HG03108 (cell line): ENCODE measurements around the gene TUBB2B.
"Not testable (repeated sequence)": the region's sequence is repeated elsewhere in the genome, so short reads cannot be mapped to it uniquely, and the experiment has no call there.

Experiments
- ATAC-seq: cut with Tn5 transposase; IDR thresholded peaks from one replicate; pipeline ENCODE4 v1.9.1; 2021; ENCODE audit warnings: moderate library complexity; ENCODE audit not compliant: unreplicated experiment

The TUBB2B gene

GRCh38 chr6:3190779-3191178 lies 36.7 kb downstream of the TUBB2B start:
- no peak for ATAC-seq

- no peak for ATAC-seq
These were observed 37.4 kb downstream of the TUBB2B start for GRCh38 chr6:3190056-3190455.

DNA sequence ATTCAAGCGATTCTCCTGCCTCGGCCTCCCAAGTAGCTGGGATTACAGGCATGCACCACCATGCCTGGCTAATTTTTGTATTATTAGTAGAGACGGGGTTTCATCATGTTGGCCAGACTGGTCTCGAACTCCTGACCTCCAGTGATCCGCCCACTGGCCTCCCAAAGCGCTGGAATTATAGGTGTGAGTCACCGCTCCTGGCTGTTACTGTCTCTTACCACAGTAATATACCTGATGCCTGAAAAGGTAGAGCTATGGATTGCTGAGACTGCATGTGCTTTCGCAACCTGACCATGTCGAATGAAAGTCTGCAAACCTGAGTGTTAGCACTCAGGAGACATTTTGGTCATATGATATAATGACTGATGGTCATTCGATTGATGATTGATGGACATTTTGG lies 38.3 kb downstream of the TUBB2B start:
- not testable (repeated sequence) for ATAC-seq

DNA sequence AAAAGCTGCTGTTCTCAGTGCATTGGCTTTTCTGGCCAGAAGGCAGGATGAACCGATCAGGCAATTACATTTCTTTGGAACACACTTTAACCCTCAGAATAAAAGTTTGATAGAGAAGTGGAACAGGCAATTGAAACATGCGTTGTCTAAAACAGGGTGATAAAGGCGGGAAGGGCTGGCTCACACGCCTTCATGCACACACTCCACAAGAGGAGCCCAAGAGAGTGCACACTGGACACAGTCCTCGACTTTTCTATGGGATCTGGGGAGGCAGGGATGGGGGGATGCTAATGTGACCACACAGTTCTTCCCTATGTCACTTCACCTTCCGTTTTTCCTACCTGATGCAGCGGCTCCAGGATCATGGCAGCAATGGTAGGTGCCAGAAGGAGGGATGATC lies 39.2 kb downstream of the TUBB2B start:
- ATAC-seq = no peak

- no peak for ATAC-seq
These were observed 40.5 kb downstream of the TUBB2B start for GRCh38 chr6:3186974-3187382.

- no peak for ATAC-seq
These were observed 44.4 kb downstream of the TUBB2B start for GRCh38 chr6:3183066-3183465.

DNA sequence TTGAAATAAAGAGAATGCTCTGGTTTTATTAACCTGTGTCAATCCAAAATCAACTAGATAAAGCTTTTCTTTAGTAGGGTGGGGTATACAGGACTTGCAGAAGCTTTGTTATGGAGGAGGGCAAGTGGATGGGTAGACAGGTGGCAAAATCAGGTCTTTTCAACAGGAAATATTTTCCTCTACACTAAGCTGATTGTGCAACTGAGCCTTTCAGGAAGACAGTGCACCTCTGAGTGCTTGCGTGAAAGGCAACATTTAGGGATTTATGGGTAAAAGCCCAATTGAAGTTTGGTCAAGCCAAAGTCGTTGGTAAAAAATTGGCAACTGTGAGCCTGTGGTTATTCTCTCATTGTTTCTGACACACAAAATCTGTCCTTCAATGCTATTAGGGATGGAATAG lies 46.3 kb downstream of the TUBB2B start:
- ATAC-seq = no peak

GRCh38 chr6:3179945-3180344 lies 47.5 kb downstream of the TUBB2B start:
- not testable (repeated sequence) for ATAC-seq

- ATAC-seq = not testable (repeated sequence)
These were observed 48.8 kb downstream of the TUBB2B start for GRCh38 chr6:3178666-3179065.

- no peak for ATAC-seq
These were observed 50.7 kb downstream of the TUBB2B start for GRCh38 chr6:3176562-3177355.

GRCh38 chr6:3175715-3176402 lies 51.6 kb downstream of the TUBB2B start:
- ATAC-seq = no peak
